Hematopoietic multipotent progenitor cell treated with erythropoietin and hydrocortisone succinate and interleukin-3 and kit ligand, for 15 days (in vitro differentiated cells): ENCODE data around the gene NOS2.

Experiments
- DNase-seq: peaks from one replicate; pipeline ENCODE4 v3.0.0-alpha.2; 2015; ENCODE audit warnings: low spot score

Gene NOS2

DNA sequence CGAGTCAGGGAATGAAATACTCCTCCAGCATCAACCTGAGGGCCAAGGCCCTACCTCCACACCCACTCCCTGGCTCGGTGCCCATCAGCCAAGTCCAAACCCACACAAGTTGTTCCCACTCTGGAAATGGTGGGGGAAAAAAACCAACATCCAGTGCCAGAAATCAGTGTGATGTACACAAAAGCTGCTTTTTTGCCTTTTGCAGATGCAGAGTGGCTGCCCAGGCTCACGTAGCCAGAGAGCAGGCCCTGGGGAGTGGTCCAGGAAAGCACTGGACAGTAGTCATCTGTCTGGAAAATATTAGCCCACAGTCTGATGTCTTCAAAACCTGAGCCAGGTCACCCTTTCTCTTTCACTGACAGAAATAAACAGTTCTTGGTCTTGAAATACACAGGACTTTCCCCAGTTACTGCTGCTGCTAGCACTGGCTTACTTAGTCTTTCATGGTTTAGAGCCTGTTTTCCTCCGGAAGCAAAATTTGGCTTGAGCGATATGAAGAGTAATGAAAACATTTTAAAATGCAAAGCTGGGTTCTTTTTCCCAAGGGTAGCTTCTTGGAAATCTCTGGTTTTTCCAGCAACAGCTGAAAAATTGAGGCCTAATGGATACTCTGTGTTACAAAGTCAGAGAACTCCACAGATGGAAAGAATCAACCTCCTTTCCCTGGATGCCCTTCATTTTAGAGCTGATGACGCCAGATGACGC is 18.2 kb upstream of the NOS2 start:
- no peak for DNase-seq

DNA sequence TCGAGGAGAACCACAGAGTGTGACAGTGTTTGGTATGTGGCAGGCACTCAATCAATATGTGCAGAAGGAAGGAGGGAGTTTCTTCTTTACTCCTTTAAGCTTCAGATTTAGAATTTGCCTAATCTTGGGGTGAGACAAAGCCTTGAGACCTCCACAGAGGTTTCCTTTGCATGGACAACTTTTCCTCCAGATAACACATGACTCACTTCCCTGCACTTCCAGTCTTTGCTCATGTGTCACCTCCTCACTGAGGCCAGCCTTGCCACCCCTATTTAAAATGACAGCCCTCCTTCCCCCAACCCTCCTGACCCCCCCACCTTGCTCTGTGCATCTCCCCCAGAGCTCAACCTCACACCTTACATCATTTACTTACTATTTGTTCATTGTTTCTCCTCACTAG is 17.4 kb upstream of the NOS2 start:
- DNase-seq: no peak

DNA sequence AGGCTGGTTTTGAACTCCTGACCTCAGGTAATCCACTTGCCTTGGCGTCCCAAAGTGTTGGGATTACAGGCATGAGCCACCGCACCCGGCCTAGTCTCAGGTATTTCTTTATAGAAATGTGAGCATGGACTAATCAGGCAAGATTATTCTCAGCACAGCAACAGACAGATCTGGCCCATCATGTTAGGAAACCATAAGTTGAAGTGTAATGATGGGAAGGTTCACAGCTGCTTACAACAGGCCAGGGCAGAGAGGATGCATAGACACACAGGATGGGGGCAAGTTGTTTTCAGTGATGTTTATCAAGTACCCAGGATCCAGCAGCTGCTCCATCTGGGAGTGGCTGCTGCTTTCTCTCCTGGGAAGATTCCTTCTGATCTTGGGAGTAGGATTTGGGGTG is 16.6 kb upstream of the NOS2 start:
- no peak for DNase-seq

DNA sequence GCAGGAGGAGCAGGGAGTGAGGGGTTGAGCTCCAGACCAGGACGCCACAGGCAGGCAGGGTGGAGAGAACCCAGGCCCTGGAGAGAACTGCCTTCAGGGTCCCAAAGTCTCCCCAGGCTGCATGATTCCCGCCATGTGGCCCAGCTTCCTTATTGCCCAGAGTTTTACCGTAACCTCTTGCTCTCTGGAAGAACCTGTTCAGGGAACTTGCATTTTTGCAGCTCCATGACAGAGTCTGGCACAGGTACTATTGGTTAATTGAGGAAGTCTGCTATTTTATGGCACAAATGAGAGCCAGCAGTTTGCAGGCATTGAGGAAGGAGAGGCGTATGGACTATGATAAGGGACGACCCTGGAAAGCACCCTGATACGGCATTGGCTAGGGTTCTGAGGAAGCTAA is 11.6 kb upstream of the NOS2 start:
- DNase-seq: no peak

DNA sequence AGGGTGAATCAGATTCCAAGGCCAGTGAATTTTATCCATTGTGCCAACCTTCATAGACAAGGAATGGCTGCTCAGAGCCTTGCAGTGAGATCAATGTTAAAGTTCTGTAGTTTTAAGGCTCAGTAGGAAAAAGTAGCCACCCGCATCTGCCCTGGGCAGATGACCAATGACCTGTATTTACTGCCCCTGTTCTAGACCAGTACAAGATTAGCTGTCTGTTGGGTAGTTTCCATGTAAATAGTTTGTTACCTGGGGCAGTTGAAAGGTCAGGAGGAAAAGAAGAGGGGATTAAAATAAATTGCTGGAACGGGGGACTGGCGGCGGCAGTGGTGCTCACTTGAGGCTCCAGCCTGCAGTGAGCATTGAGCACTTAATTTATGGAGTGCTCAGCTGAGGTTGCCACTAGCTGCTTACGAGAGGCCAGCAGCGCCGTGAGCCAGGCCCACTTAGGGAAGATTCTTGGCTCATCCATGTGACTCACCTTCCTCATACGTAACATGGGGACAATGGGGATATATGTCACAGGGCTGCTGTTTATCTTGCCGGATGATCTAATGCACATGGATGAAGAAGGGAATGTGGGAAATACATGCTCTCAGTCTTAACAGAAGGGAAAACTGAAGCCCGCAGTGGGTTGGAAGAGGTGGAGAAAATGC is 10.7 kb upstream of the NOS2 start:
- DNase-seq: no peak

DNA sequence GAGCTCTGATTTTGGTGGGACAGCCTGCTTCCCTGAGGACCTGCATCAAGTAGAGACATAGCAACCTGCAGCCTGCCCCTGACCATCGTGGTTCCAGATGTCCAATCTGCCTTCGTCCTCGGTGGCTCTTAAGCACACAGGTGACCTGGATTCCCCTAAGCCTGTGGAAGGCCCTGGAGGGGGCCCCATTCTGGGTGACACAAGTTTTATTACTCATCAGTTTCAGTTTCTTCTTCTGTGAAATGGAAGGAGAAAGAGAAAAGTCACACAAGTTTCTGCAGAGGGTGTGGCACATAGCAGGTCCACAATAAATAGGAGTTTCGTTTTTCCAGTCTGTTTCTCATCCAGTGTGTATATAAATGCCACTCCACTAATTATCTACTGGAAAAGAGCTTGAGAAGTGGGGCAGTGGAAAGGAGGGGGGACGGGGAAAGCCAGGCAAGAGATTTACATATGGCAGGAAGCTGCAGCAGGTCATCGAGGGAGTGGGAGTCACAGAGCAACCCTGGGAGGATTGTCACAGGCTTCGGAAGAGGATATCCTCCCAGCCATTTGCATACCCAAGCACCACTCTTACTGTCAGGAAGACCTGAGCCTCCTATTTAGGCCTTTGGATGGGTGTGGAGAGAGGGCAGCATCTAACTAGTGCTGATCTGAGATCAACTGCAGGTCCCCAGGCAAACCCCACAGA is 10.0 kb upstream of the NOS2 start:
- DNase-seq: no peak

DNA sequence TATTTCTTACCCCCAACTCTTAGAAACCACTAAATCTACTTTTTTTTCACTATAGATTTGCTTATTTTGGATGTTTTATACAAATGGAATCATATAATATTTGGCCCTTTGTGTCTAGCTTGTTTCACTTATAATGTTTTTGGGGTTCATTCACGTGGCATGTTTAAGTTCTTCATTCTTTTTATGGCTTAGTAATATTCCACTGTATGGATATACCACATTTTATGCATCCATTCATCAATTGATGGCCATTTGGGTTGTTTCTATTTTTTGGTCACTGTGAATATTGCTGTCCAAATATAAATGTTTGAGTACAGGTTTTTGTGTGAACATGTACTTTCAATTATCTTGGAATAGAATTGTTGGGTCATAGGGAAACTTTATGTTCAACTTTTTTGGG is 9.2 kb upstream of the NOS2 start:
- no peak for DNase-seq

DNA sequence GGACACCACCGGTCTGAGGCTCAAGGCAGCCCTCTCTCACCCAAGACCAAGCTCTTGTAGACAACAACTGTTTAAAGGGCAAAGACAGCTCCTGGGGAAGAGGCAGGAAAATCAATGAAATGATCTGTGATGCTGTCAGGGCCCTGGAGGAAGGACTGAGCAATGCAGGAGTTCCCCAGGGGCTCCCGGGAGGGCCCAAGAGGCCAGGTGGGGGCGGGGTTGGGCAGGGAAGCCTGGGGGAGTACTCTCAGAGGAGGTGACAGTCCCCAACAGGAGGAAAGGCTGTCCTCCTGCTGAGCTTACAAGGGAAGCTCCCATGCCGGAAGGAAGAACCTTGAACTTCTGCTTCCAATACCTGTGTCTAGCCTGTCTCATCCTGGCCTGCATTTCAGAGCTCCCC is 8.3 kb upstream of the NOS2 start:
- no peak for DNase-seq

DNA sequence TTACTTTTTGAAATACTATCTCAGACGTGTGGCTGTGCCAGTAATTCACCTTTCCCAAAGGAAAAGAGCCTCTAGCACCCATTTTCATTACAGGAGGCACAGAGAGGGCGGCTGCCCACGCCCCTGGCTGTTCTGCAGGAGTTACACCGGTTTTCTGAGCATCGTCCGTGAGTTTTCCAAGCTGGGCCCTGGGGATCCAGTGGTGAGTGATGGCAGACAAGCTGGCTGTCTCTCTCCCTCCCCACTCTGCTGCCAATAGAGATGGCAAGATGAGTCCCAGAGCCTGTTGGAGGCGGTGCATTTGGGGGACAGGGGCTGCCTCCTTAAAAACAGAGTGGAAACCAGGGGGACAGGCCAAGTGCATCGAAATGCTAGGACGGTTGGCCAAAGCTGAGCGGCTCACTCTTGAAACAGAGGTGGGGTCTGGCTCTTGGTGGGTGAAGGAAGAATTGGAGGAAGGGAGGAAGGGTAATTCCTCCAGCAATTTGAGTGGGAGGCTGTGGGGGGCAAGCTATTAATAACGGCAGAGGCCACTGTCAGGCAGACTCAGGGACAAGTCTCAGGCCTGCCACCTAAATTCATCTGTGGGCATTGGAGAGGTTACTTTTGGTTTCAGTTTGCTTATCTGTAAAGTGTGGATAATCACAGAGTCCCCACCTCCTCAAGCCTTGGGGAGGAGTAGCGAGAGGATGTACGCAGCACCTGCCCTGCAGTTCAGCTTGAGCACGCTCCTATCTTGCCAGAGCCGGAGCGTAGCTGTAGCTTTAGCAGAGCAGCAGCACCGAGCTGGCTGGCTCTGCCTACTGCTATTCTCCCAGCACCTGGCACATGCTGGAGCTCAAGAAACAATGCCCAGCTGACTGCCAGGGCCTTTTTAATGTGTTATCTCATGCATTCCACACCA is 7.5 kb upstream of the NOS2 start:
- DNase-seq: peak; percentile 67

DNA sequence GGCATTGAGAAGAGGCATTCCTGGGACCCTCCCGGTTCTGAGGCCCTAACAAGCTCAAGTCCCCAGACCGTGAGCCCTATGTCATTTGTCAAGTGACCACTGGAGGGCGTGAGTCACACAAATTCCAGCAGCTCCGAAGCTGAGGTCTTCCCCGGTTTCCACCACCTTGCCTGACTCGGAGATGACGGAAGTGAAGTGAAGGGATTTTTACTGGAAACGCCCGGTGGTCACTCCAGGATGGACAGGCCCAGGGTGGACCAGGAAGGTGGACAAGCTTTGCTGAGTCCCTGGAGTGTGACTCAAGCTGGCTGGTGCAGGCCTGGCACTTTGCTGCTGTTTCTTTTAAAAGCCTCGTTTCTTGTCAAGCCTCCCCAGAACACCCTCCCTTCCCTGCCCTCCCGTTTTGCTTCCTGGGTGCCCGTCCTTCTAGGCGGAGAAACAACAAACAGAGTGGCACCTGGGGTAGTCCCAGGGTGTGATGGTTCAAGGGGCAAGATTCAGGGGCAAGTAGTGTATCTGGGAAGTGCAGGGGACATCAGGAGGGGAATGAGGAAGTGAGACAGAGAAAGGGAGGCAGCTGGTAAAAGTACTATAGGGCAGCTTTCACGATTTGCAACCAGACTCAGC is 5.3 kb upstream of the NOS2 start:
- peak; percentile 76 for DNase-seq

DNA sequence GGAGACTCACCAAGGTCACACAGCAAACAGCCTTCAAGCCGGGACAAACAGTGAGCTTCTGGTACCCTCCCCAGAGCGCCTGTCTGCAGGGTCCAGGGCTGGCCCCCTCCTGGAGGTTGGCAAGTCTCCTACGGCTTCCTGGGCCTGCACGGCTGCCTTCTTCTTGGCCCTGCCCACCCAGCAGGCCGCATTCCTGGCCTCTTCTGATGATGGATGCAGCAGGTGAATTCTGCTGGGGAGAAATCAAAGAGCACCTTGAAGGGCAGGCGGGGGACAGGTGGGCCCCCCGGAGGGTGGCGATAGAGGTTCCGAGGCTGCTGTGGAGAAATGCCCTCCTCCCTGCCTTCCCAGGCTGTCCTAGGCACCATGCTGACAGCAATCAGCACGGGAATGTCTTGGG is 3.8 kb upstream of the NOS2 start:
- DNase-seq: no peak

DNA sequence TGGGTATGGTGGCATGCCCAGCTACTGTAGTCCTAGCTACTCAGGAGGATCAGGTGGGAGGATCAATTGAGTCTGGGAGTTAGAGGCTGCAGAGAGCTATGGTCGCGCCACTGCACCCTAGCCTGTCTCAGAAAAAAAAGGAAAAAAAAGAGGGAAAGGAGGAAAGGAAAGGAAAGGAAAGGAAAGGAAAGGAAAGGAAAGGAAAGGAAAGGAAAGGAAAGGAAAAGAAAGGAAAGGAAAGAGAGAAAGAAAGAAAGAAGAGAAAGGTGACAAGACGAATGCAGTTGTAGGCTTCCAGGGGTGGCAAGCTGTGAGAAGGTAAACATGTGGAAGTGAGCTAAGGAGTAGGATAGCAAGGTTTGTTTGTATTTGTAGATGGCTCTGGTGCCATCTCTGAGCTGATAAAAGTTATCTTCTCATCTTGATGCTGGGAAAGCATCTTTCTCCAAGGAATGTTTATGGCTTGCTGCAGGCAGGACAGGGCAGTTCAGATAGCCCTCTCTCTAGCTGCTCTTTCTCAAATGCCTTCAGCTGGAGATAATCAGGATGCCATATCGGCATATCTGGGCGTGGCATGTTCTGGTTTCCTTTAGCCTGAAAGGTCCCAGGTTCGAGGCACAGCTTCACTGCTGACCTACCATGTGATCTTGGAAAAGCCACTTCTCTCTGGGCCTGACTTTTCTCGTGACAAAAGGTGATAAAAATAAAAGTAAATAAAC is 2.8 kb upstream of the NOS2 start:
- no peak for DNase-seq

DNA sequence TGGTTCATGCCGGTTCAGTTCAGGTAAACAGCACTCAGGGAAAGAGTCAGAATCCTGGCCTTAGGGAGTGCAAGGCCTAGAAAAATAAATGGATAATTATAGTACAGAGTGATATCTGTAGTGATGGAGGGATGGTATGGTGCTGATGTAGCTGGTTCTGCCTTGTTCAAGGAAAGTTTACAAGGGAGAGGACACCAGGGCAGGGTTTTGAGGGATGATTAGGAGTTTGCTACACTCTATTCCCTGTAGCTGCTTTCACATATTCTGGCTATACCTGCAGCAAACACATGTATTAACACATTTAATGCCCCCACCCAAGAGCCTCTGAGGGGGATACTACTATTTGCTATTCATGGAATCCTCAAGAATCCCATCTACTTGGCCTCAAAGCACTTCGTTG is 1.7 kb upstream of the NOS2 start:
- no peak for DNase-seq

DNA sequence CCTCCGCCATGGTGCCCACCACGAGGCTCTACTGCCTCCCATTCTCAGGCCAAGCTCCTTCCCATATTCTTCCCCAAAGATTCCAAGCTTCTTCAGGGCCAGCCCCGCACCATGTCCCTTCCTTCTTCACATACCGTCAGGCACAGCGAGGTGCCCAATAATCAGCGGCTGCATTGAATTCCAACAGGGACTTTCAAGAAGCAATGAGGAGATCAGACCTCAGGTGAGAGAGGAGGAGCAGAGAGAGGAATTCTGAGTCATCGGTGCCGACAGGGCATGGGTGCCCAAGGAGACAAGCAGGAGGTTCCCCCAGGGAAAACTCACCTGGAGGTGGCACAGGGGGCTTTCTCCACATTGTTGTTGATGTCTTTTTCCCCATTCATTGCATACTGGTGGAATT is 2.0 kb downstream of the NOS2 start:
- no peak for DNase-seq

DNA sequence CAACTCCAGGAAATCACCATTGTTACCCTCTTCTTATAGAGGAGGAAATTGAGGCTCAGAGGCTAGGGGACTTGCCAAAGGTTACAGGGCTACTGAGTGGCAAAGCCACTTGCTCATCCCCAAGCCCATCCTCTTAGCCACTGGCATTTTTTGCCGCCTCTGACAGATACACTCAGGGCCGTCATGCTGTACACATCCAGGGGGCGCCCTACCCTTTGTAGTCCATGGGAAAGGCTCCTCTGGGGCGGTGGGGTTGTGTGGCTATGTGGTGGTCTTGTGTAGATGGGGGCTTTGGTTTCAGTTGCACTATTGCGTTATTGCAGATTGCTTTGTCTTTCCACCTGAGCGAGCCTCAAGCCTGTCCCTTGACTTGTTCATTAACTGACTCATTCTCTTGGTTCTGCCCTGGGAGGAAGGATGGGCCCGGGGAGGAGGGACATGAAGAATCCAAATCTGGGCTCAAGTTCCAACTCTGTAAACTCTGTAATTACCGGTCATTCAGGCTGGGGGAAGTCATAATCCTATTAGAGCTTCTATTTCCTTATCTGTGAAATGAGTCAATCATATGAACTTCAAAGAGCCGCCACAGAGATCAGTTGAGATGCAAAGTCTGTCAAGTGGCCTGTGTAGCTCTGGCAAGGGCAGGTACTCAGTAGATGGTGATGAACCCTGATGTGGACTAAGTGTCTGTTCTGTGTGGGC is 2.8 kb downstream of the NOS2 start:
- DNase-seq: no peak

DNA sequence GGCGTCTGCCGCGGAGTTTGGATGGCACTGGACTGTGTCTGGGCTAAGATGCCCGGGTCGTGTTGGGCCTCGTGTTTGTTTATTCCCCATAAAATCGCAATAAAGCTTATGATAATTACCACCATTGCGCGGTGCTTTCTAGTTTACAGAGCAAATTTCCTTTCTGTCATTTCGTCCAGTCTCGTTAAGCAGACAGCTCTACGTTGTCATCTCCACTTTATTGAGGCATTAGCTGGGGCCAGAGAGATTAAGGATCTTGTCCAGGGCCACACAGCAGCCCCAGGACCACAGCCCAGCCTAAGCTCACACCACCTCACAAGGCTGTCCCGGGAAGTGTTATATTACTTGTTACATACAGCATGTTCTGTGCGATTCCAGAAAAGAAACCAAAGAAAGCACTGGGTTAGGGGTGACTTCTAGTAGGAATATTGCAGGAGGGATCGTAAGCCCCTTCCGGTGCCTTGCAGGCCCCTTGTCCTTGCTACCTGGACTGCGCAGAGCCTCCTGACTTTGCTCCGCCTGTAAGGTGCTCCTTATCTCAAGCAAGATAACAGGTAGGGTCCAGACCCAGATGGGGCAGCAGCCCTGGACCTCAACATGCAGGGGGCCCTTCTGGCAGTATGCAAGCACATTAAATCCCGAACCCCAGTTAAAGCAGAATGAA is 6.3 kb downstream of the NOS2 start:
- DNase-seq: no peak

DNA sequence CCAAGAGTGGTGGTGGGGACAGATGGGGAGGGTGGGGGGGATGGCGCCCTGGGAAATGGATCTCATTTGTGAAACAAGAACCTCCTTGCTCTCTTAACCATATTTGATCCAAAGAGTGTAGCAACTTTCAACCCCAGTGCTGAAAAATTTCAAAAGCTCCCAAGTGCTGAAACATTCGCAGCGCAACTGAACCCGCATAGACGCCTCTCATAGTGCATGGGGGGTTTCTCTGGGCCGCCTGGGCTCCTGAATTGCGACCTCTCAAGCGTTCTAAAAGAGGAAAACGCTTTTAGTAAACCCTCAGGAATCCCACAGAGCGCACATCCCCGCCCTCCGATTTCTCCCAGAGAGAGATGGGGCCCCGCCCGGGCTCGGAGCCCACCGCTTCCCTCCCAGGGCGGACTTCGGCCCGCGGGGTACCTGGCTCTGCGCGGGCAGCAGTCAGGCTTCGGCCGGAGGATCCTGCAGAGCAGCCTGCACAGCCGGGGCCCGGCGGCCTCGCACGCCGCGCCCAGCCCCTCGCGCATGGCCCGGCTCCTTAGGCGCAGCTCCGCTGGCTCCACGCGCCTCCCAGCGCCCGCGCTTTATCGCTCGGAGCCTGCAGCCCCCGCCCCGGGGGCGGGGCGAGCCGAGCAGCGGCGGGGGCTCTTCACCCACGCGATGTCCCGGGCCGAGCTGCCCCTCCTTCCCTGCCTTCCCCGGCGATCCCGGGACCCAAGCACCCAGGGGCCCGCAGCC is 7.0 kb downstream of the NOS2 start:
- DNase-seq: no peak

DNA sequence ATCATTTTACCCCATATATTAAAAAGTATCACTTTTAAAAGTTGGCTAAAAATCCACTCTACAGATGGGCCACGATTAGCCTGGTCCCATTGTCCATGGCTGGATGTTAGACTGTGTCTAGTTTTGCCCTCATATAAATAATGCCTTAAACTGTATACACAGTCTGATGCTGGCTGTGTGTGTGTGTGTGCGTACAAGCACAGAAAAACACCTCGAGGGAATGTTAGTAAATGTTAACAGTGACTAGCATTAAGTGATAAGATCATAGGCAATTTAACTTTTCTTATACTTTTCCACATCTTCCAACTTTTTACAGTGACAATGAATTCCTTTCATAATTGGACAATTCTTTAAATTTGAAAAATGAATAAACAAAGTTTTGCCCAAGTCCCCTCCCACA is 8.2 kb downstream of the NOS2 start:
- no peak for DNase-seq

DNA sequence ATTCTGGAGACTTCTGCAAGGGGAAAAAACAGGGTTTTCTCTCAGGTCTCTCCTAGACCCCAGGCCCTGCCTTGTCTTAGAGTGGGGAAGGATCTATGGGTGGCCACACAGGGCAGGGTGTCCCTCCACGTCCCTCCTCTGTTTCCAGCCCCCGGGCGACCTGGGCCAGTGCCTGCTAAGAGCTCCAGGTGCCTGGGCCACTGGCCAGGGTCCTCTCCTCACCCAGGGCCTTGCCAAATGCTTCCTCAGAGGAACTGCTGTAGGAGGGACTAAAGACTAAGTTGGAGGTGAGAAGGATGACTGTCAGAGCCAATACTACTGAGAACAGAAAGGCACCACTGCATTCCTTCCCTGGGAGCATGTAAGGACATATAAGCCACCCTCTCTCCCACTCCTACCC is 11.4 kb downstream of the NOS2 start:
- DNase-seq: no peak
